Measurements from ENCODE around the gene LTBP1.
"Not testable (repeated sequence)": the region's sequence is repeated elsewhere in the genome, so short reads cannot be mapped to it uniquely, and the experiment has no call there.

The LTBP1 gene

GRCh38 chr2:32965523-32966171, 18.9 kb downstream of the LTBP1 start:
- no peak for DNase-seq

GRCh38 chr2:32969444-32970162, 22.9 kb downstream of the LTBP1 start:
- DNase-seq = no peak

- not testable (repeated sequence) for DNase-seq
Measured at GRCh38 chr2:32973772-32974171, 27.0 kb downstream of the LTBP1 start.

GRCh38 chr2:32976409-32977063, 29.8 kb downstream of the LTBP1 start:
- DNase-seq = no peak

GRCh38 chr2:32977228-32977758, 30.5 kb downstream of the LTBP1 start:
- no peak for DNase-seq

- no peak for DNase-seq
Measured at GRCh38 chr2:32981612-32982011, 34.9 kb downstream of the LTBP1 start.

GRCh38 chr2:32983193-32983924, 36.6 kb downstream of the LTBP1 start:
- not testable (repeated sequence) for DNase-seq

- DNase-seq = no peak
Measured at GRCh38 chr2:32986480-32986879, 39.7 kb downstream of the LTBP1 start.

GRCh38 chr2:32988525-32988924, 41.8 kb downstream of the LTBP1 start:
- DNase-seq = no peak

- DNase-seq = no peak
Measured at GRCh38 chr2:32990556-32990955, 43.8 kb downstream of the LTBP1 start.

- no peak for DNase-seq
Measured at GRCh38 chr2:32991091-32991845, 44.5 kb downstream of the LTBP1 start.

GRCh38 chr2:32993005-32993539, 46.3 kb downstream of the LTBP1 start:
- no peak for DNase-seq

- no peak for DNase-seq
Measured at GRCh38 chr2:32997705-32998104, 51.0 kb downstream of the LTBP1 start.

GRCh38 chr2:33000986-33001385, 54.2 kb downstream of the LTBP1 start:
- no peak for DNase-seq

- DNase-seq = no peak
Measured at GRCh38 chr2:33001823-33002222, 55.1 kb downstream of the LTBP1 start.

GRCh38 chr2:33002863-33003262, 56.1 kb downstream of the LTBP1 start:
- DNase-seq = no peak

GRCh38 chr2:33005057-33005456, 58.3 kb downstream of the LTBP1 start:
- DNase-seq = no peak

GRCh38 chr2:33008716-33009115, 62.0 kb downstream of the LTBP1 start:
- no peak for DNase-seq

- no peak for DNase-seq
Measured at GRCh38 chr2:33009249-33009648, 62.5 kb downstream of the LTBP1 start.

- no peak for DNase-seq
Measured at GRCh38 chr2:33011373-33011772, 64.6 kb downstream of the LTBP1 start.

GRCh38 chr2:33011941-33012340, 65.2 kb downstream of the LTBP1 start:
- no peak for DNase-seq

- no peak for DNase-seq
Measured at GRCh38 chr2:33013684-33014110, 66.9 kb downstream of the LTBP1 start.
